H1 (cell line): ENCODE data around the gene KLHL30. TPM values are rescaled to one million over a fixed set of nuclear protein-coding genes. Genes with fewer than 3 reads are reported as not detected.
A peak's percentile ranks its signal among the peaks of the same experiment; 100 is the strongest.

ENCODE experiments used
- CTCF ChIA-PET: fragments of 300-600 bp; sonication (Branson Sonifier 250); formaldehyde crosslinking; loops from one replicate; lab custom pipeline; 2021; ENCODE audit not compliant: partially characterized antibody; lab: Charles Lee
- POLR2A ChIA-PET: fragments of 300-600 bp; sonication (Branson Sonifier 250); formaldehyde crosslinking; loops from one replicate; lab custom pipeline; 2021; ENCODE audit warnings: inconsistent platforms; ENCODE audit not compliant: partially characterized antibody; lab: Charles Lee
- DNase-seq, 2 experiments: peaks; one replicate each; pipeline versions ENCODE4 v3.0.0 to v3.0.0-alpha.2; 2010 to 2022; ENCODE audit warnings: low spot score in 2 of 2, low read depth in 1 of 2, mixed read lengths in 1 of 2
- FAIRE-seq: peaks from 2 replicates; lab custom pipeline; 2011; peaks lifted over from hg19 to GRCh38; lab: Jason Lieb, UNC
- H2AFZ ChIP-seq: 2 replicates; pipeline ENCODE4 v1.8.1; 2012; ENCODE audit warnings: low read length, inconsistent platforms
- H2AK5ac ChIP-seq: 2 replicates; pipeline ENCODE4 v1.6.1; 2013; ENCODE audit warnings: low read depth, low read length
- H2BK120ac ChIP-seq: replicated peaks from 2 replicates; pipeline ENCODE3; 2013; ENCODE audit warnings: low read depth, low read length, inconsistent platforms
- H2BK12ac ChIP-seq: 2 replicates; pipeline ENCODE4 v1.6.1; 2013; ENCODE audit warnings: low read depth, low read length
- H2BK15ac ChIP-seq: 2 replicates; pipeline ENCODE4 v1.6.1; 2013; ENCODE audit warnings: low read length
- H2BK20ac ChIP-seq: 2 replicates; pipeline ENCODE4 v1.6.1; 2013; ENCODE audit warnings: low read length
- H2BK5ac ChIP-seq: 2 replicates; pipeline ENCODE4 v1.6.1; 2013; ENCODE audit warnings: low read depth, low read length
- H3K14ac ChIP-seq: 2 replicates; pipeline ENCODE4 v1.6.1; 2013; ENCODE audit warnings: inconsistent platforms; ENCODE audit not compliant: insufficient read length
- H3K18ac ChIP-seq: 2 replicates; pipeline ENCODE4 v1.6.1; 2013; ENCODE audit warnings: low read length; ENCODE audit errors: extremely low read depth
- H3K23ac ChIP-seq: 2 replicates; pipeline ENCODE4 v1.6.1; 2013; ENCODE audit warnings: inconsistent platforms; ENCODE audit not compliant: insufficient read length
- H3K23me2 ChIP-seq: 2 replicates; pipeline ENCODE4 v1.6.1; 2013; ENCODE audit warnings: low read depth, low read length
- H3K27ac ChIP-seq: 2 replicates; pipeline ENCODE4 v1.6.1; 2011; ENCODE audit warnings: low read depth, low read length, inconsistent platforms
- H3K27me3 ChIP-seq, 4 experiments: replicated peaks in 1 of 4; 1 replicate in 1 of 4; 2 replicates in 3 of 4; pipeline versions ENCODE4 v1.6.1 to v1.8.1; 2011 to 2013; ENCODE audit warnings: low read length in 3 of 4, mild to moderate bottlenecking in 3 of 4, inconsistent platforms in 2 of 4, mixed read lengths in 2 of 4, moderate library complexity in 1 of 4; ENCODE audit not compliant: control insufficient read depth in 3 of 4, insufficient read depth in 3 of 4; ENCODE audit errors: extremely low read depth in 1 of 4
- H3K36me3 ChIP-seq, 4 experiments: 2 replicates each; pipeline versions ENCODE4 v1.6.1 to v1.8.1; 2011 to 2013; ENCODE audit warnings: mild to moderate bottlenecking in 4 of 4, low read length in 3 of 4, moderate library complexity in 2 of 4, control low read depth in 1 of 4, inconsistent platforms in 1 of 4; ENCODE audit not compliant: insufficient read depth in 4 of 4, control insufficient read depth in 2 of 4
- H3K4ac ChIP-seq: replicated peaks from 2 replicates; pipeline ENCODE3; 2013; ENCODE audit warnings: low read length, low read depth, mixed read lengths, inconsistent platforms; ENCODE audit not compliant: insufficient read length
- H3K4me1 ChIP-seq, 4 experiments: replicated peaks in 1 of 4; 1 replicate in 1 of 4; 2 replicates in 3 of 4; pipeline versions ENCODE4 v1.6.1 to v1.8.1; 2011 to 2013; ENCODE audit warnings: low read length in 3 of 4, inconsistent platforms in 2 of 4, mixed read lengths in 1 of 4; ENCODE audit not compliant: insufficient read depth in 4 of 4, control insufficient read depth in 3 of 4
- H3K4me2 ChIP-seq, 2 experiments: 2 replicates each; pipeline versions ENCODE4 v1.6.1 to v1.8.1; 2011 to 2013; ENCODE audit warnings: low read depth in 2 of 2, low read length in 2 of 2, control low read depth in 1 of 2, inconsistent platforms in 1 of 2, mild to moderate bottlenecking in 1 of 2; ENCODE audit not compliant: insufficient read depth in 1 of 2
- H3K4me3 ChIP-seq, 4 experiments: fragments of 200-600, 300-600 bp in 1 of 4; sonication (generic), shearing (Covaris generic), sonication (Bioruptor Twin) in 1 of 4; 2 replicates each; pipeline versions ENCODE4 v1.5.1 to v1.8.1; 2011 to 2016; ENCODE audit warnings: low read length in 4 of 4, low read depth in 3 of 4, control low read depth in 2 of 4, inconsistent platforms in 2 of 4, mild to moderate bottlenecking in 2 of 4, mixed read lengths in 1 of 4, moderate library complexity in 1 of 4; ENCODE audit not compliant: insufficient read depth in 2 of 4; ENCODE audit errors: extremely low read depth in 1 of 4
- H3K56ac ChIP-seq: replicated peaks from 2 replicates; pipeline ENCODE3; 2013; ENCODE audit warnings: low read depth, mild to moderate bottlenecking, mixed read lengths, low read length, inconsistent platforms; ENCODE audit not compliant: insufficient read length
- H3K79me1 ChIP-seq: 2 replicates; pipeline ENCODE4 v1.6.1; 2013; ENCODE audit warnings: low read depth, low read length, control low read depth
- H3K79me2 ChIP-seq, 2 experiments: 2 replicates each; pipeline versions ENCODE4 v1.6.1 to v1.8.1; 2012 to 2013; ENCODE audit warnings: low read length in 2 of 2, mild to moderate bottlenecking in 2 of 2, inconsistent platforms in 1 of 2; ENCODE audit not compliant: insufficient read depth in 2 of 2, control insufficient read depth in 1 of 2
- H3K9ac ChIP-seq, 4 experiments: replicated peaks in 1 of 4; 1 replicate in 1 of 4; 2 replicates in 3 of 4; pipeline versions ENCODE4 v1.6.1 to v1.8.1; 2011 to 2013; ENCODE audit warnings: low read depth in 3 of 4, low read length in 3 of 4, control low read depth in 2 of 4, mild to moderate bottlenecking in 2 of 4, moderate library complexity in 2 of 4, inconsistent platforms in 1 of 4; ENCODE audit errors: extremely low read depth in 1 of 4
- H3K9me3 ChIP-seq, 2 experiments: 2 replicates each; pipeline versions ENCODE4 v1.6.1 to v1.8.1; 2012 to 2013; ENCODE audit warnings: mild to moderate bottlenecking in 2 of 2, moderate library complexity in 2 of 2, control low read depth in 1 of 2, inconsistent platforms in 1 of 2, low read depth in 1 of 2, low read length in 1 of 2, mixed read lengths in 1 of 2; ENCODE audit not compliant: insufficient read depth in 2 of 2
- H4K20me1 ChIP-seq, 2 experiments: replicated peaks in 1 of 2; 2 replicates each; pipeline versions ENCODE3 to v1.8.1; 2011 to 2013; ENCODE audit warnings: inconsistent platforms in 2 of 2, low read length in 2 of 2, mild to moderate bottlenecking in 1 of 2; ENCODE audit not compliant: insufficient read depth in 2 of 2, control insufficient read depth in 1 of 2
- H4K5ac ChIP-seq: 2 replicates; pipeline ENCODE4 v1.6.1; 2013; ENCODE audit warnings: low read length, low read depth, mixed read lengths, inconsistent platforms; ENCODE audit not compliant: insufficient read length
- H4K8ac ChIP-seq: 2 replicates; pipeline ENCODE4 v1.8.0; 2013; ENCODE audit warnings: mild to moderate bottlenecking, moderate library complexity, low read length, inconsistent platforms; ENCODE audit not compliant: insufficient read depth; ENCODE audit errors: extremely low read depth
- H4K91ac ChIP-seq: replicated peaks from 2 replicates; pipeline ENCODE3; 2013; ENCODE audit warnings: low read length, mixed read lengths, inconsistent platforms; ENCODE audit not compliant: insufficient read length
- BRCA1 ChIP-seq: IDR thresholded peaks from 2 replicates; pipeline ENCODE4 v1.6.1; 2012; ENCODE audit warnings: low read depth, low read length, improper control_type of control experiment
- FOSL1 ChIP-seq: IDR thresholded peaks from 2 replicates; pipeline ENCODE4 v1.6.1; 2011; ENCODE audit warnings: mild to moderate bottlenecking, low read depth, low read length, moderate library complexity; ENCODE audit not compliant: insufficient read depth
- WGBS, 2 experiments: shearing (Covaris generic) in 1 of 2; methylation state at CpG; one replicate each; pipeline versions ENCODE4 v1.1.6 to v1.1.7; 2013 to 2015; ENCODE audit warnings: low lambda C conversion rate in 2 of 2, mixed read lengths in 2 of 2, inconsistent platforms in 1 of 2, low coverage in 1 of 2, missing lambda C conversion rate in 1 of 2; ENCODE audit not compliant: insufficient replicate concordance in 2 of 2, insufficient coverage in 1 of 2, insufficient read length in 1 of 2; ENCODE audit errors: extremely low coverage in 1 of 2, missing lambda C conversion rate in 1 of 2; 5-methylcytosine and 5-hydroxymethylcytosine counted together
- polyA plus RNA-seq, 7 experiments: library from polyadenylated mRNA; depleted of rRNA in 3 of 7; stranded (reverse) in 5 of 7; unstranded in 2 of 7; fragments of >200 nt in 5 of 7; fragments of 200-250 nt in 2 of 7; gene quantifications; 1 replicate in 5 of 7; 2 replicates in 1 of 7; 4 replicates in 1 of 7; pipeline versions ENCODE4 v1.2.1 to v1.2.3, GENCODE V29; 2011 to 2013; ENCODE audit warnings: missing spikeins in 2 of 7, mixed read lengths in 2 of 7
- total RNA-seq: library from RNA; stranded (reverse); fragmentation: NEBNext Ultra II Directional; extraction: Animal tissue kit (Norgen Biotek cat#: 25700); gene quantifications from 2 replicates; pipeline ENCODE4 v1.2.1, GENCODE V29; 2021

Gene KLHL30
- total and polyA plus RNA-seq, 2 of the 8 experiments (the other 6 are each of a cell fraction or from before 2014, with no cell fraction given): not detected

GRCh38 chr2:238166391-238167343 lies 28.2 kb downstream of the KLHL30 start:
- Histone ChIP-seq H3K9me3 (no peaks in the 10 kb centered on the region), H4K91ac (no peak overlapping the region), H2BK20ac (no peak overlapping the region), H3K36me3 (peaks cover 2 to 11% (median 5%) of the 10 kb centered on the region in 4 experiments; a peak in 4 of 8 replicates), H2BK12ac (no peak overlapping the region), H3K4ac (no peak overlapping the region), H3K27ac (no peak overlapping the region), H2BK120ac (no peak overlapping the region), H2AFZ (no peak overlapping the region), H3K79me1 (no peaks in the 10 kb centered on the region; the same call in 1 of the 2 replicates), H2AK5ac (no peak overlapping the region), H2BK15ac (no peak overlapping the region), H3K14ac (no peak overlapping the region), H4K8ac (no peak overlapping the region), H3K56ac (no peak overlapping the region), H3K18ac (no peak overlapping the region), H3K4me2 (no peak overlapping the region), H3K4me3 (no peak overlapping the region), H2BK5ac (peak overlapping the region; percentile 60), H3K9ac (no peak overlapping the region), H3K23me2 (peaks cover 4% of the 10 kb centered on the region; the same call in 1 of the 2 replicates), H3K27me3 (peaks cover 19 to 32% (median 29%) of the 10 kb centered on the region in 4 experiments), H4K5ac (no peak overlapping the region), H3K79me2 (no peaks in the 10 kb centered on the region), H3K4me1 (no peaks in the 10 kb centered on the region; a peak in 1 of 7 replicates), H3K23ac (no peak overlapping the region), H4K20me1 (peaks cover 6 to 8% of the 10 kb centered on the region in 2 experiments)
- ChIA-PET CTCF (no interaction called here), POLR2A (interaction anchor here (0.9 to 1.3 kb wide), 3 partner anchors 19 to 73 kb away, joined by 3 to 5 read pairs (median 3); partner anchors contain the start of genes HES6 and ILKAP)
- FAIRE-seq (no peak), DNase-seq (no peak)
- TF ChIP-seq BRCA1 (no peak), FOSL1 (no peak)
- 96% methylated on average over 24 of the region's 24 CpGs; no CpG with 5 or more reads in 1 of the 2 experiments for WGBS, 2 experiments
